ENCODE data around the gene GPC6.

DNA sequence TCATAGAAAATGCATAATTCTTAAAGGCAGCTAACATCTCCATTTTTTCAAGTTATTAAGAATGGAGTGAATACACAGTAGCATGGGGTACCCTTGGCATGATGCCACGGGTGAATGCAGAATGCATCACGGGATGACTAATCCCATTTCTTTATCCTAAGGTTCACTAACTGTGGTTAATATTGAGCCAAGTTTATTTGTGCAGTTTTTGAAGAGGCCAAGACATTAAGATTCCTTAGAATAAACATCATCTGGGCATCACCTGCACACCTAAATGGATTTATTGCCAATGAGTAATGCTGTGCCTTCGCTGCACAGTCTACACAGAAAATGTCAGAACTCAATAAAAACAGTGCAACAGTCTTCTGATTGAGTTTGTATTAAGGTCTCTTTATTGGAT, 333.1 kb downstream of the GPC6 start:
- TF ChIP-seq, protein P1, sequence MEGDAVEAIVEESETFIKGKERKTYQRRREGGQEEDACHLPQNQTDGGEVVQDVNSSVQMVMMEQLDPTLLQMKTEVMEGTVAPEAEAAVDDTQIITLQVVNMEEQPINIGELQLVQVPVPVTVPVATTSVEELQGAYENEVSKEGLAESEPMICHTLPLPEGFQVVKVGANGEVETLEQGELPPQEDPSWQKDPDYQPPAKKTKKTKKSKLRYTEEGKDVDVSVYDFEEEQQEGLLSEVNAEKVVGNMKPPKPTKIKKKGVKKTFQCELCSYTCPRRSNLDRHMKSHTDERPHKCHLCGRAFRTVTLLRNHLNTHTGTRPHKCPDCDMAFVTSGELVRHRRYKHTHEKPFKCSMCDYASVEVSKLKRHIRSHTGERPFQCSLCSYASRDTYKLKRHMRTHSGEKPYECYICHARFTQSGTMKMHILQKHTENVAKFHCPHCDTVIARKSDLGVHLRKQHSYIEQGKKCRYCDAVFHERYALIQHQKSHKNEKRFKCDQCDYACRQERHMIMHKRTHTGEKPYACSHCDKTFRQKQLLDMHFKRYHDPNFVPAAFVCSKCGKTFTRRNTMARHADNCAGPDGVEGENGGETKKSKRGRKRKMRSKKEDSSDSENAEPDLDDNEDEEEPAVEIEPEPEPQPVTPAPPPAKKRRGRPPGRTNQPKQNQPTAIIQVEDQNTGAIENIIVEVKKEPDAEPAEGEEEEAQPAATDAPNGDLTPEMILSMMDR (IDR thresholded peaks at IDR 0.05 in 2 of 3, conservative IDR thresholded peaks at IDR 0.05 in 1 of 3; ENCODE audit: insufficient read depth in 2 of 3, low read depth in 1 of 3, low read length in 3 of 3) = no peak
- TF ChIP-seq GABPA (tag; conservative IDR thresholded peaks at IDR 0.05; ENCODE audit: low read depth) = no peak
- TF ChIP-seq, protein P2, sequence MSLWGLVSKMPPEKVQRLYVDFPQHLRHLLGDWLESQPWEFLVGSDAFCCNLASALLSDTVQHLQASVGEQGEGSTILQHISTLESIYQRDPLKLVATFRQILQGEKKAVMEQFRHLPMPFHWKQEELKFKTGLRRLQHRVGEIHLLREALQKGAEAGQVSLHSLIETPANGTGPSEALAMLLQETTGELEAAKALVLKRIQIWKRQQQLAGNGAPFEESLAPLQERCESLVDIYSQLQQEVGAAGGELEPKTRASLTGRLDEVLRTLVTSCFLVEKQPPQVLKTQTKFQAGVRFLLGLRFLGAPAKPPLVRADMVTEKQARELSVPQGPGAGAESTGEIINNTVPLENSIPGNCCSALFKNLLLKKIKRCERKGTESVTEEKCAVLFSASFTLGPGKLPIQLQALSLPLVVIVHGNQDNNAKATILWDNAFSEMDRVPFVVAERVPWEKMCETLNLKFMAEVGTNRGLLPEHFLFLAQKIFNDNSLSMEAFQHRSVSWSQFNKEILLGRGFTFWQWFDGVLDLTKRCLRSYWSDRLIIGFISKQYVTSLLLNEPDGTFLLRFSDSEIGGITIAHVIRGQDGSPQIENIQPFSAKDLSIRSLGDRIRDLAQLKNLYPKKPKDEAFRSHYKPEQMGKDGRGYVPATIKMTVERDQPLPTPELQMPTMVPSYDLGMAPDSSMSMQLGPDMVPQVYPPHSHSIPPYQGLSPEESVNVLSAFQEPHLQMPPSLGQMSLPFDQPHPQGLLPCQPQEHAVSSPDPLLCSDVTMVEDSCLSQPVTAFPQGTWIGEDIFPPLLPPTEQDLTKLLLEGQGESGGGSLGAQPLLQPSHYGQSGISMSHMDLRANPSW (CRISPR knock-in tag; IDR thresholded peaks at IDR 0.05) = no peak
- no peak for TF ChIP-seq ZNF143 (CRISPR knock-in tag; IDR thresholded peaks at IDR 0.05)
- TF ChIP-seq, protein P3, sequence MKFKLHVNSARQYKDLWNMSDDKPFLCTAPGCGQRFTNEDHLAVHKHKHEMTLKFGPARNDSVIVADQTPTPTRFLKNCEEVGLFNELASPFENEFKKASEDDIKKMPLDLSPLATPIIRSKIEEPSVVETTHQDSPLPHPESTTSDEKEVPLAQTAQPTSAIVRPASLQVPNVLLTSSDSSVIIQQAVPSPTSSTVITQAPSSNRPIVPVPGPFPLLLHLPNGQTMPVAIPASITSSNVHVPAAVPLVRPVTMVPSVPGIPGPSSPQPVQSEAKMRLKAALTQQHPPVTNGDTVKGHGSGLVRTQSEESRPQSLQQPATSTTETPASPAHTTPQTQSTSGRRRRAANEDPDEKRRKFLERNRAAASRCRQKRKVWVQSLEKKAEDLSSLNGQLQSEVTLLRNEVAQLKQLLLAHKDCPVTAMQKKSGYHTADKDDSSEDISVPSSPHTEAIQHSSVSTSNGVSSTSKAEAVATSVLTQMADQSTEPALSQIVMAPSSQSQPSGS (CRISPR knock-in tag; IDR thresholded peaks at IDR 0.05) = no peak
- TF ChIP-seq ZNF76 (CRISPR knock-in tag; IDR thresholded peaks at IDR 0.05; ENCODE audit: borderline replicate concordance) = no peak
- TF ChIP-seq GABPB1 (CRISPR knock-in tag; IDR thresholded peaks at IDR 0.05) = no peak
- no peak for TF ChIP-seq RBM14 (IDR thresholded peaks at IDR 0.05; ENCODE audit: borderline replicate concordance, insufficient read depth, low read depth, low read length)
- TF ChIP-seq MAFK (IDR thresholded peaks at IDR 0.05; ENCODE audit: low read length) = no peak
- no peak for TF ChIP-seq ARID2 (IDR thresholded peaks at IDR 0.05)
- no peak for TF ChIP-seq POLR2AphosphoS2 (IDR thresholded peaks at IDR 0.05; ENCODE audit: low read length)
- TF ChIP-seq SREBF2 (CRISPR knock-in tag; IDR thresholded peaks at IDR 0.05) = no peak
- TF ChIP-seq, protein P4, sequence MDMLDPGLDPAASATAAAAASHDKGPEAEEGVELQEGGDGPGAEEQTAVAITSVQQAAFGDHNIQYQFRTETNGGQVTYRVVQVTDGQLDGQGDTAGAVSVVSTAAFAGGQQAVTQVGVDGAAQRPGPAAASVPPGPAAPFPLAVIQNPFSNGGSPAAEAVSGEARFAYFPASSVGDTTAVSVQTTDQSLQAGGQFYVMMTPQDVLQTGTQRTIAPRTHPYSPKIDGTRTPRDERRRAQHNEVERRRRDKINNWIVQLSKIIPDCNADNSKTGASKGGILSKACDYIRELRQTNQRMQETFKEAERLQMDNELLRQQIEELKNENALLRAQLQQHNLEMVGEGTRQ (CRISPR knock-in tag; IDR thresholded peaks at IDR 0.05) = no peak
